Fibroblast of villous mesenchyme (primary cell): Measurements from ENCODE around the gene KIF26A. TPM values are rescaled to one million over a fixed set of nuclear protein-coding genes. Genes with fewer than 3 reads are reported as not detected.

Experiments
- DNase-seq: peaks from one replicate; pipeline ENCODE4 v3.0.0-alpha.2; 2010; ENCODE audit warnings: low read depth
- H3K4me3 ChIP-seq: 2 replicates; pipeline ENCODE4 v1.5.1; 2011; ENCODE audit warnings: low read depth, mild to moderate bottlenecking, low read length
- CTCF ChIP-seq: IDR thresholded peaks from 2 replicates; pipeline ENCODE4 v1.5.1; 2012; ENCODE audit warnings: low read depth, mild to moderate bottlenecking, low read length; ENCODE audit not compliant: insufficient read depth
- total RNA-seq: library from RNA; depleted of rRNA; stranded (reverse); fragments of >200 nt; gene quantifications from 2 replicates; pipeline ENCODE4 v1.2.3, GENCODE V29; 2012

Gene KIF26A
- total RNA-seq, 1 donor: under 0.01 TPM

- DNase-seq: no peak
- TF ChIP-seq CTCF: no peak
- no peak overlapping the region for H3K4me3 ChIP-seq
Observed at GRCh38 chr14:104123879-104124278, 14.5 kb upstream of the KIF26A start.

- DNase-seq: no peak
- no peak overlapping the region for H3K4me3 ChIP-seq
- TF ChIP-seq CTCF: no peak
Observed at GRCh38 chr14:104125011-104125410, 13.4 kb upstream of the KIF26A start.

GRCh38 chr14:104126753-104127152, 11.6 kb upstream of the KIF26A start:
- no peak overlapping the region for H3K4me3 ChIP-seq
- TF ChIP-seq CTCF: no peak
- DNase-seq: no peak

- TF ChIP-seq CTCF: no peak
- no peak overlapping the region for H3K4me3 ChIP-seq
- no peak for DNase-seq
Observed at GRCh38 chr14:104128981-104129380, 9.4 kb upstream of the KIF26A start.

GRCh38 chr14:104129556-104129955, 8.8 kb upstream of the KIF26A start:
- no peak overlapping the region for H3K4me3 ChIP-seq
- no peak for TF ChIP-seq CTCF
- DNase-seq: no peak

- no peak overlapping the region for H3K4me3 ChIP-seq
- TF ChIP-seq CTCF: peak; percentile 55
- peak; percentile 24 for DNase-seq
Observed at GRCh38 chr14:104130974-104131651, 7.3 kb upstream of the KIF26A start.
